Loucy (cell line): ENCODE data around the gene ATF7IP.

Experiments used
- H2AFZ ChIP-seq: fragments of 200-600 bp; sonication (generic); 2 replicates; pipeline ENCODE4 v1.6.0; 2016; ENCODE audit warnings: antibody characterized with exemption, mild to moderate bottlenecking, low read length, moderate library complexity
- H3F3A ChIP-seq: fragments of 200-600 bp; 2 replicates; pipeline ENCODE4 v1.6.0; 2016; ENCODE audit warnings: antibody characterized with exemption, low read depth, mild to moderate bottlenecking
- H3K27me3 ChIP-seq: fragments of 200-600 bp; sonication (generic); 2 replicates; pipeline ENCODE4 v1.6.1; 2014; ENCODE audit warnings: low read length, mild to moderate bottlenecking; ENCODE audit not compliant: insufficient read depth, poor library complexity, severe bottlenecking
- H3K36me3 ChIP-seq: fragments of 200-600 bp; sonication (generic); 2 replicates; pipeline ENCODE4 v1.6.1; 2016; ENCODE audit warnings: low read length; ENCODE audit not compliant: insufficient read depth
- H3K4me1 ChIP-seq: fragments of 200-600 bp; sonication (generic); 2 replicates; pipeline ENCODE4 v1.5.1; 2014; ENCODE audit warnings: low read length, mild to moderate bottlenecking; ENCODE audit not compliant: insufficient read depth, poor library complexity, severe bottlenecking
- H3K4me2 ChIP-seq: fragments of 200-600 bp; sonication (generic); 2 replicates; pipeline ENCODE4 v1.6.0; 2014; ENCODE audit warnings: antibody characterized with exemption, low read length, low read depth, mild to moderate bottlenecking; ENCODE audit not compliant: poor library complexity, severe bottlenecking
- H3K4me3 ChIP-seq: fragments of 200-600 bp; sonication (generic); 2 replicates; pipeline ENCODE4 v1.5.1; 2014; ENCODE audit warnings: low read length, mild to moderate bottlenecking, mixed read lengths; ENCODE audit not compliant: poor library complexity, severe bottlenecking
- H3K79me2 ChIP-seq: fragments of 200-600 bp; sonication (generic); 2 replicates; pipeline ENCODE4 v1.6.1; 2014; ENCODE audit warnings: low read length; ENCODE audit not compliant: insufficient read depth
- H3K9ac ChIP-seq: fragments of 200-600 bp; sonication (generic); 2 replicates; pipeline ENCODE4 v1.6.0; 2014; ENCODE audit warnings: mild to moderate bottlenecking, low read depth, low read length, moderate library complexity; ENCODE audit not compliant: poor library complexity, severe bottlenecking
- H3K9me2 ChIP-seq: fragments of 200-600 bp; sonication (generic); replicated peaks from 2 replicates; pipeline ENCODE4 v1.6.1; 2016; ENCODE audit warnings: low read depth, low read length, mixed read lengths
- H3K9me3 ChIP-seq: fragments of 200-600 bp; sonication (generic); 2 replicates; pipeline ENCODE4 v1.6.1; 2014; ENCODE audit warnings: mild to moderate bottlenecking, antibody characterized with exemption, low read length, low read depth; ENCODE audit not compliant: insufficient read depth
- H4K20me1 ChIP-seq: fragments of 200-600 bp; sonication (generic); 2 replicates; pipeline ENCODE4 v1.6.0; 2014; ENCODE audit warnings: antibody characterized with exemption, low read length, mild to moderate bottlenecking; ENCODE audit not compliant: insufficient read depth, poor library complexity, severe bottlenecking
- EZH2phosphoT487 ChIP-seq: fragments of 200-600 bp; IDR thresholded peaks from 2 replicates; pipeline ENCODE4 v1.6.1; 2018; ENCODE audit warnings: antibody characterized with exemption, mild to moderate bottlenecking, moderate library complexity, borderline replicate concordance
- TF ChIP-seq, protein P1 (sequence below): fragments of 200-600 bp; sonication (generic); conservative IDR thresholded peaks from 2 replicates; pipeline ENCODE4 v1.5.1; 2014; ENCODE audit warnings: mild to moderate bottlenecking, antibody characterized with exemption, low read length

The ATF7IP gene

DNA sequence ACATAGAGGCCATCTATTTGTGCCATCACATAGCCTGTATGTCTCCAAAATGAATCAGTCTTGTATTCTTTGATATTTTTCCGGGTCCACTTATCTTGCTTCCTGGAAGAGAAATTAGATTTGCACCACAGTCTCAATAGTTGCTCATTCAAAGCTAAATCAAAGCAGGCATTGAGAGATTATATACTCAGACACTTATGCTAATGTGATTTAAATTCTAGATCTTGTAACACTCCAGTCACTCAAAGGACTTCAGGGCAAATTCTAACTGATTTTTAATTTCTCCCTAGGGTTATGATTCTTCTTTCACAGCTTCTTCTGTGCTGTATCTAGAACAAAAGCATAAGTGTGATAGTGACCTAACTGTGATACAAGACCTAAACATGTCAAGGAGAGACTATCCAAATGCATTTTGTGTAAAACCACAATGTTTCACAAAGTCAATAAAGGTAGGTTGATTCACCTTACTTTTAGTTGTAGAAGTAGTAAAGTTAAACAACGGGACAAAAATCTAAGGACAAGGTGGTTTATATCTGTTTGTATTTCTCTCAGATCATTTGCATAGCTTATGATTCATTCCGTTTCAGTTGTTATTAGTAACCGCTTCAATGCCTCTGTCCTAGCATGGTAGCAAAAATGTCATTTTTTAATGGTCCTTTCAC, 175.4 kb downstream of the ATF7IP start:
- Histone ChIP-seq H3K9ac (no peak overlapping the region), H3F3A (no peaks in the 10 kb centered on the region), H3K4me3 (no peak overlapping the region), H3K4me1 (no peaks in the 10 kb centered on the region), H3K9me2 (no peaks in the 10 kb centered on the region), H4K20me1 (no peaks in the 10 kb centered on the region), H3K79me2 (no peaks in the 10 kb centered on the region), H3K4me2 (no peak overlapping the region), H2AFZ (no peak overlapping the region), H3K9me3 (no peaks in the 10 kb centered on the region), H3K27me3 (no peaks in the 10 kb centered on the region), H3K36me3 (no peaks in the 10 kb centered on the region)
- TF ChIP-seq, protein P1, sequence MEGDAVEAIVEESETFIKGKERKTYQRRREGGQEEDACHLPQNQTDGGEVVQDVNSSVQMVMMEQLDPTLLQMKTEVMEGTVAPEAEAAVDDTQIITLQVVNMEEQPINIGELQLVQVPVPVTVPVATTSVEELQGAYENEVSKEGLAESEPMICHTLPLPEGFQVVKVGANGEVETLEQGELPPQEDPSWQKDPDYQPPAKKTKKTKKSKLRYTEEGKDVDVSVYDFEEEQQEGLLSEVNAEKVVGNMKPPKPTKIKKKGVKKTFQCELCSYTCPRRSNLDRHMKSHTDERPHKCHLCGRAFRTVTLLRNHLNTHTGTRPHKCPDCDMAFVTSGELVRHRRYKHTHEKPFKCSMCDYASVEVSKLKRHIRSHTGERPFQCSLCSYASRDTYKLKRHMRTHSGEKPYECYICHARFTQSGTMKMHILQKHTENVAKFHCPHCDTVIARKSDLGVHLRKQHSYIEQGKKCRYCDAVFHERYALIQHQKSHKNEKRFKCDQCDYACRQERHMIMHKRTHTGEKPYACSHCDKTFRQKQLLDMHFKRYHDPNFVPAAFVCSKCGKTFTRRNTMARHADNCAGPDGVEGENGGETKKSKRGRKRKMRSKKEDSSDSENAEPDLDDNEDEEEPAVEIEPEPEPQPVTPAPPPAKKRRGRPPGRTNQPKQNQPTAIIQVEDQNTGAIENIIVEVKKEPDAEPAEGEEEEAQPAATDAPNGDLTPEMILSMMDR: no peak
- no peak for TF ChIP-seq EZH2phosphoT487

DNA sequence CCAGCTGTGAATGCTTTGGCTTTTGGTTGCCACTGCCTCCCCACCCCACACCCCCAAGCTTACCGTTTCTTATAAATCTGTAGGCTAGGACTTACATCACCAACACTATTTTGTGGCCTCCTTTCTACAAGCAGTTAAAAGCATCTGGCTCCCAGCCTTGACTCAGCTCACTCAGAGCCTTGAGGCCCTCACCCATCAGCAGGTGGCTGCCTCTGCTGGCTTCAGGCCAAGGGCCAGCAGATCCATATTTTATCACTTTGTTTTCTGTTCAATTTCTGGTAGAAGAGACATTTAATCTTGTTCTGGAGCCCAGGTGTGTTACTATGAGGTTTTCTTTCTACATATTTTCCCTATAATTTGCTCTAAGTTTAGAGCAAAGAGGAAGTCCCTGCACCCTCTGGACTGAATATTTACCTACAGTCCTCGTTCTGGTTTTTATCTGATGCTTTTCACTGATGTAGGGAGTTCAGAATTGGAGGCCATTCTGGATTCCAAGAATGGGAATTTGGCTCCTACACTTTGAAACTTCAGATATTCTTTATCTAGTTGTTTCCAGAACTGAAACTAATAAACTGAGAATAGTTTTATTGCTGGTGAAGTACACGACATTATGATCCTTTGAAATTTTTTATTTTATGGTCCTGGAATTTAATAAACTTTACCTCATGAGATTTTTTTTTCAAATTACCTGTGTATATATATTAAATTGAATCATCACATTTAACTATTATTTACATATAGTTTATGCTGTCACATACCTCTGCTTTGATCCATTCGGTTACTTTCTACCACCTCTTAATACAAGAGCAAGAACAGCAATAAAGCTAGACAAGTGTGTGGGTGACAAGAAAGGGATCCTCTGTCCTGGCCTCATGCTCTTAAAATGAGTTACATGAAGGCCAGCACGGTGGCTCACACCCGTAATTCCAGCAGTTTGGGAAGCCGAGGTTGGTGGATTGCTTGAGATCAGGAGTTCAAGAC, 180.0 kb downstream of the ATF7IP start:
- Histone ChIP-seq H3K9me2 (no peaks in the 10 kb centered on the region), H3K4me3 (no peak overlapping the region), H3K4me2 (no peak overlapping the region), H3K9me3 (no peaks in the 10 kb centered on the region), H3K4me1 (no peaks in the 10 kb centered on the region), H3K79me2 (no peaks in the 10 kb centered on the region), H4K20me1 (no peaks in the 10 kb centered on the region), H3F3A (no peaks in the 10 kb centered on the region), H2AFZ (no peak overlapping the region), H3K9ac (no peak overlapping the region), H3K27me3 (no peaks in the 10 kb centered on the region), H3K36me3 (no peaks in the 10 kb centered on the region)
- TF ChIP-seq, protein P1: no peak
- no peak for TF ChIP-seq EZH2phosphoT487

DNA sequence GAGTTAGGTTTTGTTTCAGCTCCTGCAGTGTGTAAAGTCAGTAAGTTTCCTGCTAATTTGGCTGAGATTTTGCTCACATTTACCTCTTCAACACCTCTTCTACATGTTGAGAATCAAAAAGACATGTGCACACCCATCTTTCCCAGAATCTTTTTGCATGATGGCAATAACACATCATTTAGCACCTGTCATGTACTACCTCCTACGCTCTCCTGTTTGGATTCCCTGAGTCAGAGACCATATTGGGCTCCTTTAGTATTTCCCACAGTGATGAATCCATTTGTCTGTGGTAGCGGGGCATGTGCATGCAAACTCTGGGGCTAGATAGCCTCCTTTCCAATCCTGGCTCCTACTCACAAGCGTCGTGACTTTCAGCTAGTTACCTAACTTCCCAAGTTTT, 182.1 kb downstream of the ATF7IP start:
- no peak overlapping the region for H2AFZ ChIP-seq
- no peaks in the 10 kb centered on the region for H3K4me1 ChIP-seq
- no peak for TF ChIP-seq EZH2phosphoT487
- TF ChIP-seq, protein P1: no peak

More for the DNA sequence above, 182.1 kb downstream of the ATF7IP start:
- no peaks in the 10 kb centered on the region for H3K9me3 ChIP-seq
- no peak overlapping the region for H3K4me3 ChIP-seq
- no peaks in the 10 kb centered on the region for H3K9me2 ChIP-seq
- no peaks in the 10 kb centered on the region for H3K27me3 ChIP-seq
- H3K79me2 ChIP-seq: no peaks in the 10 kb centered on the region
- H3K4me2 ChIP-seq: no peak overlapping the region
- no peaks in the 10 kb centered on the region for H3F3A ChIP-seq
- H3K9ac ChIP-seq: no peak overlapping the region
- H4K20me1 ChIP-seq: no peaks in the 10 kb centered on the region
- no peaks in the 10 kb centered on the region for H3K36me3 ChIP-seq
